Upper lobe of left lung (tissue), 6 donors: ENCODE results near the gene MOG. TPM values are rescaled to one million over a fixed set of nuclear protein-coding genes. Genes with fewer than 3 reads are reported as not detected.

Experiments
- ATAC-seq, 2 donors: fragments of 200-7000 bp; cut with Tn5 transposase; one replicate each; pipeline ENCODE4 v1.9.1; 2022; ENCODE audit warnings: mild to moderate bottlenecking in 2 of 2, moderate library complexity in 2 of 2; ENCODE audit not compliant: low FRiP score in 2 of 2
- DNase-seq, 2 donors: peaks; one replicate each; pipeline ENCODE4 v3.0.0-alpha.2; 2019 to 2020
- H3K27ac ChIP-seq, 4 donors: fragments of 200-600 bp; sonication (generic); one replicate each; pipeline ENCODE4 v1.5.1; 2016 to 2019
- H3K27me3 ChIP-seq, 4 donors: fragments of 200-600 bp; sonication (generic); one replicate each; pipeline ENCODE4 v1.5.1; 2017 to 2019
- H3K36me3 ChIP-seq, 4 donors: fragments of 200-600 bp; sonication (generic); one replicate each; pipeline ENCODE4 v1.5.1; 2016 to 2019
- H3K4me1 ChIP-seq, 4 donors: fragments of 200-600 bp; sonication (generic); one replicate each; pipeline ENCODE4 v1.5.1; 2018 to 2019
- H3K4me3 ChIP-seq, 4 donors: fragments of 200-600 bp; sonication (generic); one replicate each; pipeline ENCODE4 v1.5.1; 2017 to 2019; ENCODE audit warnings: mild to moderate bottlenecking in 2 of 4, moderate library complexity in 1 of 4
- H3K9me3 ChIP-seq, 4 donors: fragments of 200-600 bp; sonication (generic); one replicate each; pipeline ENCODE4 v1.5.1; 2018 to 2019
- CTCF ChIP-seq, 6 experiments: fragments of 450-650 bp in 4 of 6; fragments of 200-600 bp in 2 of 6; sonication (generic) in 2 of 6; IDR thresholded peaks; one replicate each; pipeline ENCODE4 v1.5.1; 2016 to 2019; ENCODE audit warnings: antibody characterized with exemption in 6 of 6
- EP300 ChIP-seq, 4 donors: sonication (generic); formaldehyde crosslinking; IDR thresholded peaks; one replicate each; pipeline ENCODE4 v1.5.1; 2017; ENCODE audit warnings: antibody characterized with exemption in 4 of 4, control low read depth in 2 of 4
- POLR2A ChIP-seq, 4 donors: fragments of 450-650 bp; IDR thresholded peaks; one replicate each; pipeline ENCODE4 v1.5.1; 2016 to 2017; ENCODE audit warnings: antibody characterized with exemption in 4 of 4, mild to moderate bottlenecking in 2 of 4
- POLR2AphosphoS5 ChIP-seq, 2 donors: sonication (generic); formaldehyde crosslinking; IDR thresholded peaks; one replicate each; pipeline ENCODE4 v1.5.1; 2017; ENCODE audit warnings: antibody characterized with exemption in 2 of 2
- WGBS, 2 donors: methylation state at CpG; one replicate each; pipeline ENCODE4 v1.1.5; 2017 to 2018; 5-methylcytosine and 5-hydroxymethylcytosine counted together
- total RNA-seq, 6 donors: library from RNA; depleted of rRNA in 4 of 6; stranded (reverse); fragments of >200 nt in 4 of 6; gene quantifications; one replicate each; pipeline versions ENCODE4 v1.1.0 to v1.2.1, GENCODE V29; 2016 to 2021
- donor health status: DM: no; HTN: no; CAD: no; lungs with moderate emphysema.
- donor health status: DM: no; HTN: yes; CAD: no; lungs with severe emphysema.

Gene MOG
- total RNA-seq, 6 donors from 2014 or later: not detected

- no peak overlapping the region for H3K27ac ChIP-seq
- no peak overlapping the region for H3K4me3 ChIP-seq
- no peak for ATAC-seq
- no peak for DNase-seq
- WGBS, 2 donors: 80 to 83% methylated on average over 11 to 13 of the region's 13 CpGs
- no peaks in the 10 kb centered on the region for H3K36me3 ChIP-seq
- H3K4me1 ChIP-seq: no peaks in the 10 kb centered on the region
- peaks cover 0 to 2% (median 0%) of the 10 kb centered on the region in 4 donors for H3K27me3 ChIP-seq
- no peaks in the 10 kb centered on the region for H3K9me3 ChIP-seq
- no peak for TF ChIP-seq POLR2A (IDR thresholded peaks at IDR 0.05)
- no peak for TF ChIP-seq EP300 (IDR thresholded peaks at IDR 0.05)
- no peak for TF ChIP-seq POLR2AphosphoS5 (IDR thresholded peaks at IDR 0.05)
- TF ChIP-seq CTCF (IDR thresholded peaks at IDR 0.05): no peak
Measured at GRCh38 chr6:29679962-29680361, 23.1 kb downstream of the MOG start.

GRCh38 chr6:29680416-29680815 lies 23.5 kb downstream of the MOG start:
- peaks cover 0 to 2% (median 0%) of the 10 kb centered on the region in 4 donors for H3K27me3 ChIP-seq
- H3K36me3 ChIP-seq: no peaks in the 10 kb centered on the region
- H3K9me3 ChIP-seq: no peaks in the 10 kb centered on the region
- TF ChIP-seq EP300 (IDR thresholded peaks at IDR 0.05): no peak
- no peak for TF ChIP-seq CTCF (IDR thresholded peaks at IDR 0.05)
- TF ChIP-seq POLR2AphosphoS5 (IDR thresholded peaks at IDR 0.05): no peak
- no peak for TF ChIP-seq POLR2A (IDR thresholded peaks at IDR 0.05)
- no peak overlapping the region for H3K4me3 ChIP-seq
- DNase-seq (peak in 1 of 2 donors; percentile 47), ATAC-seq (no peak)
- no peaks in the 10 kb centered on the region for H3K4me1 ChIP-seq
- WGBS, 2 donors: 80 to 94% methylated on average over 24 of the region's 24 CpGs
- no peak overlapping the region for H3K27ac ChIP-seq

GRCh38 chr6:29680904-29681303 lies 24.0 kb downstream of the MOG start, which contains the start of gene ZFP57:
Gene ZFP57 (minus strand): TSS chr6:29681152. CDS start chr6:29677003, 4,149 bp downstream.
- Histone ChIP-seq H3K4me1 (no peaks in the 10 kb centered on the region), H3K27me3 (peaks cover 0 to 2% (median 0%) of the 10 kb centered on the region in 4 donors), H3K36me3 (no peaks in the 10 kb centered on the region), H3K4me3 (peak within 1 kb of the TSS in 1 of 4 donors; percentile 20), H3K9me3 (no peaks in the 10 kb centered on the region), H3K27ac (no peak within 1 kb of the TSS)
- WGBS, 2 donors: 81 to 87% methylated on average over 12 to 15 of the region's 31 CpGs
- TF ChIP-seq CTCF (IDR thresholded peaks at IDR 0.05) (no peak), EP300 (IDR thresholded peaks at IDR 0.05) (no peak), POLR2A (IDR thresholded peaks at IDR 0.05) (no peak), POLR2AphosphoS5 (IDR thresholded peaks at IDR 0.05) (no peak)
- DNase-seq (peak in 1 of 2 donors; percentile 71), ATAC-seq (no peak)

- TF ChIP-seq POLR2A (IDR thresholded peaks at IDR 0.05) (no peak), CTCF (IDR thresholded peaks at IDR 0.05) (no peak), POLR2AphosphoS5 (IDR thresholded peaks at IDR 0.05) (no peak), EP300 (IDR thresholded peaks at IDR 0.05) (no peak)
- Histone ChIP-seq H3K9me3 (no peaks in the 10 kb centered on the region), H3K36me3 (no peaks in the 10 kb centered on the region), H3K4me3 (no peak overlapping the region), H3K4me1 (no peaks in the 10 kb centered on the region), H3K27ac (no peak overlapping the region), H3K27me3 (peaks cover 0 to 2% (median 0%) of the 10 kb centered on the region in 4 donors)
- ATAC-seq (no peak), DNase-seq (no peak)
- WGBS, 2 donors: 84 to 92% methylated on average over 8 of the region's 8 CpGs
Measured at GRCh38 chr6:29681811-29682210, 24.9 kb downstream of the MOG start.

GRCh38 chr6:29685718-29686326 lies 28.9 kb downstream of the MOG start:
- Histone ChIP-seq H3K27ac (no peak overlapping the region), H3K36me3 (no peaks in the 10 kb centered on the region), H3K9me3 (no peaks in the 10 kb centered on the region), H3K4me3 (no peak overlapping the region), H3K4me1 (no peaks in the 10 kb centered on the region), H3K27me3 (no peaks in the 10 kb centered on the region)
- TF ChIP-seq EP300 (IDR thresholded peaks at IDR 0.05) (no peak), POLR2A (IDR thresholded peaks at IDR 0.05) (no peak), POLR2AphosphoS5 (IDR thresholded peaks at IDR 0.05) (no peak), CTCF (IDR thresholded peaks at IDR 0.05) (no peak)
- DNase-seq: no peak
- ATAC-seq: no peak
- 69 to 81% methylated on average over 11 to 15 of the region's 15 CpGs for WGBS, 2 donors
